HepG2 (cell line): Measurements from ENCODE around the gene SI. TPM values are rescaled to one million over a fixed set of nuclear protein-coding genes. Genes with fewer than 3 reads are reported as not detected.

ENCODE experiments used
- ATAC-seq: fragments of 200-7000 bp; cut with Tn5 transposase; 3 replicates; pipeline ENCODE4 v1.9.1; 2020; ENCODE audit warnings: mild to moderate bottlenecking, moderate library complexity
- BruUV-seq: library from RNA; stranded (reverse); fragments of 400-500 nt; replicated peaks from 2 replicates; lab custom pipeline; 2021; lab: Mats Ljungman, UMichigan
- CTCF ChIA-PET: fragments of 300-600 bp; formaldehyde crosslinking; extraction: SDS; loops from one replicate; lab custom pipeline; 2021; ENCODE audit warnings: low total read pairs, inconsistent platforms, low intra/inter-chr PET ratio; lab: Yijun Ruan, JAX
- POLR2A ChIA-PET: fragments of 350-600 bp; sonication (Branson Sonifier 250); formaldehyde crosslinking; loops from one replicate; lab custom pipeline; 2020; ENCODE audit warnings: antibody characterized with exemption, inconsistent platforms; lab: Yijun Ruan, JAX
- DNase-seq: peaks from one replicate; pipeline ENCODE4 v3.0.0-alpha.2; 2015; ENCODE audit warnings: low spot score
- FAIRE-seq: peaks from 3 replicates; lab custom pipeline; 2011; peaks lifted over from hg19 to GRCh38; lab: Jason Lieb, UNC
- H2AFZ ChIP-seq: one replicate; pipeline ENCODE4 v1.6.1; 2011; ENCODE audit warnings: low read length, inconsistent platforms
- H3K27ac ChIP-seq: fragments of 300-600 bp; 3 replicates; pipeline ENCODE4 v1.8.0; 2011; ENCODE audit warnings: mixed run types, mild to moderate bottlenecking, mixed read lengths, low read length, inconsistent platforms; ENCODE audit not compliant: insufficient read depth; ENCODE audit errors: extremely low read length
- H3K27me3 ChIP-seq, 2 experiments: fragments of 200-600 bp in 1 of 2; 2 replicates in 1 of 2; 3 replicates in 1 of 2; pipeline versions ENCODE4 v1.6.0 to v1.8.0; 2011; ENCODE audit warnings: low read length in 2 of 2, mild to moderate bottlenecking in 2 of 2, moderate library complexity in 2 of 2, inconsistent platforms in 1 of 2; ENCODE audit not compliant: insufficient read depth in 2 of 2, control insufficient read depth in 1 of 2
- H3K36me3 ChIP-seq, 2 experiments: fragments of 200-600 bp in 1 of 2; replicated peaks in 1 of 2; 2 replicates in 1 of 2; 3 replicates in 1 of 2; pipeline versions ENCODE4 v1.5.1 to v1.8.0; 2011; ENCODE audit warnings: low read length in 2 of 2, inconsistent platforms in 1 of 2; ENCODE audit not compliant: insufficient read depth in 2 of 2, control insufficient read depth in 1 of 2
- H3K4me1 ChIP-seq: 2 replicates; pipeline ENCODE4 v1.5.1; 2012; ENCODE audit warnings: low read length, inconsistent platforms; ENCODE audit not compliant: insufficient read depth
- H3K4me2 ChIP-seq: 2 replicates; pipeline ENCODE4 v1.6.0; 2011; ENCODE audit warnings: low read depth, low read length, inconsistent platforms
- H3K4me3 ChIP-seq, 3 experiments: fragments of 200-600 bp in 1 of 3; sonication (generic), shearing (Covaris generic) in 1 of 3; replicated peaks in 1 of 3; 2 replicates each; pipeline ENCODE4 v1.5.1; 2011 to 2016; ENCODE audit warnings: low read length in 3 of 3, inconsistent platforms in 2 of 3, low read depth in 2 of 3, mild to moderate bottlenecking in 2 of 3, control low read depth in 1 of 3, mixed read lengths in 1 of 3; ENCODE audit not compliant: insufficient read depth in 1 of 3
- H3K79me2 ChIP-seq: one replicate; pipeline ENCODE4 v1.6.1; 2011; ENCODE audit warnings: low read length, inconsistent platforms; ENCODE audit not compliant: insufficient read depth
- H3K9ac ChIP-seq: 2 replicates; pipeline ENCODE4 v1.6.0; 2011; ENCODE audit warnings: mild to moderate bottlenecking, low read depth, low read length, inconsistent platforms; ENCODE audit not compliant: insufficient read depth
- H3K9me3 ChIP-seq: 2 replicates; pipeline ENCODE4 v1.5.1; 2012; ENCODE audit warnings: mild to moderate bottlenecking, low read length
- H4K20me1 ChIP-seq: 2 replicates; pipeline ENCODE4 v1.6.0; 2011; ENCODE audit warnings: inconsistent platforms, mild to moderate bottlenecking, low read length, moderate library complexity; ENCODE audit not compliant: insufficient read depth
- KLF11 ChIP-seq: IDR thresholded peaks from 2 replicates; pipeline ENCODE4 v1.6.1; 2016; ENCODE audit warnings: missing compliant biosample characterization
- NFKB2 ChIP-seq: sonication (generic); formaldehyde crosslinking; IDR thresholded peaks from 2 replicates; pipeline ENCODE4 v1.4.0; 2020; ENCODE audit warnings: missing genetic modification reagents, borderline replicate concordance
- NRL ChIP-seq: sonication (generic); formaldehyde crosslinking; IDR thresholded peaks from 2 replicates; pipeline ENCODE4 v1.5.0; 2020; ENCODE audit warnings: missing genetic modification reagents, mild to moderate bottlenecking, moderate library complexity, borderline replicate concordance
- PAWR ChIP-seq: sonication (generic); formaldehyde crosslinking; IDR thresholded peaks from 2 replicates; pipeline ENCODE4 v1.4.0; 2020; ENCODE audit warnings: missing genetic modification reagents, mild to moderate bottlenecking, borderline replicate concordance
- ZNF138 ChIP-seq: sonication (generic); formaldehyde crosslinking; IDR thresholded peaks from 2 replicates; pipeline ENCODE4 v1.5.0; 2020; ENCODE audit warnings: mild to moderate bottlenecking, low read depth, missing genetic modification reagents
- ZNF430 ChIP-seq: sonication (generic); formaldehyde crosslinking; IDR thresholded peaks from 2 replicates; pipeline ENCODE4 v1.9.0; 2021; ENCODE audit warnings: mild to moderate bottlenecking, missing genetic modification reagents
- ZNF468 ChIP-seq: sonication (generic); formaldehyde crosslinking; IDR thresholded peaks from 2 replicates; pipeline ENCODE4 v1.8.0; 2022; ENCODE audit warnings: mild to moderate bottlenecking, moderate library complexity, missing genetic modification reagents
- ZNF761 ChIP-seq: sonication (generic); formaldehyde crosslinking; conservative IDR thresholded peaks from 2 replicates; pipeline ENCODE4 v1.4.0; 2020; ENCODE audit warnings: mild to moderate bottlenecking, missing genetic modification reagents
- ZNF83 ChIP-seq: sonication (generic); formaldehyde crosslinking; IDR thresholded peaks from 2 replicates; pipeline ENCODE4 v1.4.0; 2020; ENCODE audit warnings: missing genetic modification reagents, mild to moderate bottlenecking, borderline replicate concordance
- ZNF839 ChIP-seq: sonication (generic); formaldehyde crosslinking; IDR thresholded peaks from 2 replicates; pipeline ENCODE4 v1.4.0; 2020; ENCODE audit warnings: missing genetic modification reagents, mild to moderate bottlenecking, borderline replicate concordance
- ZSCAN22 ChIP-seq: sonication (generic); formaldehyde crosslinking; IDR thresholded peaks from 2 replicates; pipeline ENCODE4 v1.4.0; 2020; ENCODE audit warnings: mild to moderate bottlenecking, missing genetic modification reagents
- WGBS: methylation state at CpG from one replicate; pipeline ENCODE4 v1.1.6; 2017; ENCODE audit warnings: low lambda C conversion rate; 5-methylcytosine and 5-hydroxymethylcytosine counted together
- in situ Hi-C: cut with HindIII; loops from 2 replicates; pipeline ENCODE4 v1.10.0; 2017; ENCODE audit warnings: low pct_unique_long_range_greater_than_20kb; ENCODE audit not compliant: extremely low pct_ligation_motif_present
- intact Hi-C: fragments of 100-400 bp; cut with micrococcal nuclease; formaldehyde crosslinking; loops from one replicate; pipeline ENCODE4 v1.10.0; 2022; ENCODE audit not compliant: unreplicated experiment
- polyA plus RNA-seq, 8 experiments: library from polyadenylated mRNA; depleted of rRNA in 3 of 8; stranded (reverse) in 7 of 8; unstranded in 1 of 8; fragments of >200 nt; fragmentation: Illumina TruSeq in 4 of 8; extraction: Trizol in 4 of 8; gene quantifications; 2 replicates each; pipeline versions ENCODE4 v1.2.1 to v1.2.3, GENCODE V29; 2011 to 2016; ENCODE audit warnings: low read depth in 4 of 8, missing spikeins in 1 of 8, mixed read lengths in 1 of 8; ENCODE audit not compliant: insufficient read depth in 1 of 8
- total RNA-seq, 5 experiments: library from RNA; depleted of rRNA; stranded (reverse); fragments of >200 nt; fragmentation: Illumina TruSeq; extraction: Trizol; gene quantifications; 2 replicates each; pipeline ENCODE4 v1.2.3, GENCODE V29; 2016; ENCODE audit warnings: low read depth in 1 of 5
- TF ChIP-seq, protein P1 (sequence below): sonication (generic); formaldehyde crosslinking; IDR thresholded peaks from 2 replicates; pipeline ENCODE4 v1.4.0; 2020; ENCODE audit warnings: mild to moderate bottlenecking, low read depth, missing genetic modification reagents
- TF ChIP-seq, protein P2 (sequence below): sonication (generic); formaldehyde crosslinking; IDR thresholded peaks from 2 replicates; pipeline ENCODE4 v1.4.0; 2020; ENCODE audit warnings: missing genetic modification reagents
- TF ChIP-seq, protein P3 (sequence below): sonication (generic); formaldehyde crosslinking; conservative IDR thresholded peaks from 2 replicates; pipeline ENCODE4 v1.4.0; 2020; ENCODE audit warnings: missing genetic modification reagents
- TF ChIP-seq, protein P4 (sequence below): IDR thresholded peaks from 2 replicates; pipeline ENCODE4 v1.4.0; 2020; ENCODE audit warnings: mild to moderate bottlenecking, missing genetic modification reagents
- TF ChIP-seq, protein P5 (sequence below): IDR thresholded peaks from 2 replicates; pipeline ENCODE4 v1.6.1; 2016; ENCODE audit warnings: missing genetic modification reagents, missing compliant biosample characterization

The SI gene
- total and polyA plus RNA-seq, 2 of the 13 experiments (the other 11 are each of a cell fraction or from before 2014, with no cell fraction given) = not detected

DNA sequence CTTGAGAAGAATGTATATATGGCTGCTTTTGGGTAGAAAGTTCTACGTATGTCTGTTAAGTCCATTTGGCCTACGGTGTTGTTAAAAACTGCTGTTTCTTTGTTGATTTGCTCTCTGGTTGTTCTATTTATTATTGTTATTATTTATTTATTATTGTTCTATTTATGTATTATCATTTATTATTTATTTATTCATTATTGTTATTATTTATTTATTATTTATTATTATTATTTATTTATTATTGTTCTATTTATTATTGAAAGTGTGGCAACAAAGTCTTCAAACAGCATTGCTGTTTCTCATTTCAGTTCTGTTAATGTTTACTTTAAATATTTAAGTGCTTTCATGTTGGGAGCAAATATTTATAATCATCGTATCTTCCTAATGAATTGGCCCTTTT, 66.7 kb downstream of the SI start:
- ChIA-PET CTCF (no interaction called here), POLR2A (no interaction called here)
- intact Hi-C loops = no loop called here
- no peaks in the 10 kb centered on the region for H3K27me3 ChIP-seq
- no peaks in the 10 kb centered on the region for H3K79me2 ChIP-seq
- H2AFZ ChIP-seq = no peak overlapping the region
- no peaks in the 10 kb centered on the region for H3K36me3 ChIP-seq
- no peak overlapping the region for H3K9ac ChIP-seq
- BruUV-seq = no TSS peak
- no peak overlapping the region for H3K4me3 ChIP-seq
- in situ Hi-C loops = no loop called here
- H3K4me2 ChIP-seq = no peak overlapping the region
- no peak for DNase-seq
- no peak for ATAC-seq
- H3K9me3 ChIP-seq = no peaks in the 10 kb centered on the region
- no peaks in the 10 kb centered on the region for H3K4me1 ChIP-seq
- no peak overlapping the region for H3K27ac ChIP-seq
- no peaks in the 10 kb centered on the region for H4K20me1 ChIP-seq
- no peak for FAIRE-seq
- TF ChIP-seq NFKB2 (CRISPR knock-in tag) (no peak), ZNF138 (CRISPR knock-in tag) (no peak), ZNF468 (CRISPR knock-in tag) (no peak), KLF11 (CRISPR knock-in tag) (no peak), NRL (CRISPR knock-in tag) (no peak), ZNF430 (CRISPR knock-in tag) (no peak), ZNF83 (no peak), ZSCAN22 (no peak), PAWR (no peak), ZNF761 (no peak), ZNF839 (no peak)
- TF ChIP-seq, protein P1, sequence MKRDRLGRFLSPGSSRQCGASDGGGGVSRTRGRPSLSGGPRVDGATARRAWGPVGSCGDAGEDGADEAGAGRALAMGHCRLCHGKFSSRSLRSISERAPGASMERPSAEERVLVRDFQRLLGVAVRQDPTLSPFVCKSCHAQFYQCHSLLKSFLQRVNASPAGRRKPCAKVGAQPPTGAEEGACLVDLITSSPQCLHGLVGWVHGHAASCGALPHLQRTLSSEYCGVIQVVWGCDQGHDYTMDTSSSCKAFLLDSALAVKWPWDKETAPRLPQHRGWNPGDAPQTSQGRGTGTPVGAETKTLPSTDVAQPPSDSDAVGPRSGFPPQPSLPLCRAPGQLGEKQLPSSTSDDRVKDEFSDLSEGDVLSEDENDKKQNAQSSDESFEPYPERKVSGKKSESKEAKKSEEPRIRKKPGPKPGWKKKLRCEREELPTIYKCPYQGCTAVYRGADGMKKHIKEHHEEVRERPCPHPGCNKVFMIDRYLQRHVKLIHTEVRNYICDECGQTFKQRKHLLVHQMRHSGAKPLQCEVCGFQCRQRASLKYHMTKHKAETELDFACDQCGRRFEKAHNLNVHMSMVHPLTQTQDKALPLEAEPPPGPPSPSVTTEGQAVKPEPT (CRISPR knock-in tag) = no peak
- TF ChIP-seq, protein P2, sequence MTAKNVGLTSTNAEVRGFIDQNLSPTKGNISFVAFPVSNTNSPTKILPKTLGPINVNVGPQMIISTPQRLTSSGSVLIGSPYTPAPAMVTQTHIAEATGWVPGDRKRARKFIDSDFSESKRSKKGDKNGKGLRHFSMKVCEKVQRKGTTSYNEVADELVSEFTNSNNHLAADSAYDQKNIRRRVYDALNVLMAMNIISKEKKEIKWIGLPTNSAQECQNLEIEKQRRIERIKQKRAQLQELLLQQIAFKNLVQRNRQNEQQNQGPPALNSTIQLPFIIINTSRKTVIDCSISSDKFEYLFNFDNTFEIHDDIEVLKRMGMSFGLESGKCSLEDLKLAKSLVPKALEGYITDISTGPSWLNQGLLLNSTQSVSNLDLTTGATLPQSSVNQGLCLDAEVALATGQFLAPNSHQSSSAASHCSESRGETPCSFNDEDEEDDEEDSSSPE = no peak
- TF ChIP-seq, protein P3, sequence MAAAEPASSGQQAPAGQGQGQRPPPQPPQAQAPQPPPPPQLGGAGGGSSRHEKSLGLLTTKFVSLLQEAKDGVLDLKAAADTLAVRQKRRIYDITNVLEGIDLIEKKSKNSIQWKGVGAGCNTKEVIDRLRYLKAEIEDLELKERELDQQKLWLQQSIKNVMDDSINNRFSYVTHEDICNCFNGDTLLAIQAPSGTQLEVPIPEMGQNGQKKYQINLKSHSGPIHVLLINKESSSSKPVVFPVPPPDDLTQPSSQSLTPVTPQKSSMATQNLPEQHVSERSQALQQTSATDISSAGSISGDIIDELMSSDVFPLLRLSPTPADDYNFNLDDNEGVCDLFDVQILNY (CRISPR knock-in tag) = no peak
- TF ChIP-seq, protein P4, sequence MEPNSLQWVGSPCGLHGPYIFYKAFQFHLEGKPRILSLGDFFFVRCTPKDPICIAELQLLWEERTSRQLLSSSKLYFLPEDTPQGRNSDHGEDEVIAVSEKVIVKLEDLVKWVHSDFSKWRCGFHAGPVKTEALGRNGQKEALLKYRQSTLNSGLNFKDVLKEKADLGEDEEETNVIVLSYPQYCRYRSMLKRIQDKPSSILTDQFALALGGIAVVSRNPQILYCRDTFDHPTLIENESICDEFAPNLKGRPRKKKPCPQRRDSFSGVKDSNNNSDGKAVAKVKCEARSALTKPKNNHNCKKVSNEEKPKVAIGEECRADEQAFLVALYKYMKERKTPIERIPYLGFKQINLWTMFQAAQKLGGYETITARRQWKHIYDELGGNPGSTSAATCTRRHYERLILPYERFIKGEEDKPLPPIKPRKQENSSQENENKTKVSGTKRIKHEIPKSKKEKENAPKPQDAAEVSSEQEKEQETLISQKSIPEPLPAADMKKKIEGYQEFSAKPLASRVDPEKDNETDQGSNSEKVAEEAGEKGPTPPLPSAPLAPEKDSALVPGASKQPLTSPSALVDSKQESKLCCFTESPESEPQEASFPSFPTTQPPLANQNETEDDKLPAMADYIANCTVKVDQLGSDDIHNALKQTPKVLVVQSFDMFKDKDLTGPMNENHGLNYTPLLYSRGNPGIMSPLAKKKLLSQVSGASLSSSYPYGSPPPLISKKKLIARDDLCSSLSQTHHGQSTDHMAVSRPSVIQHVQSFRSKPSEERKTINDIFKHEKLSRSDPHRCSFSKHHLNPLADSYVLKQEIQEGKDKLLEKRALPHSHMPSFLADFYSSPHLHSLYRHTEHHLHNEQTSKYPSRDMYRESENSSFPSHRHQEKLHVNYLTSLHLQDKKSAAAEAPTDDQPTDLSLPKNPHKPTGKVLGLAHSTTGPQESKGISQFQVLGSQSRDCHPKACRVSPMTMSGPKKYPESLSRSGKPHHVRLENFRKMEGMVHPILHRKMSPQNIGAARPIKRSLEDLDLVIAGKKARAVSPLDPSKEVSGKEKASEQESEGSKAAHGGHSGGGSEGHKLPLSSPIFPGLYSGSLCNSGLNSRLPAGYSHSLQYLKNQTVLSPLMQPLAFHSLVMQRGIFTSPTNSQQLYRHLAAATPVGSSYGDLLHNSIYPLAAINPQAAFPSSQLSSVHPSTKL (CRISPR knock-in tag) = no peak
- TF ChIP-seq, protein P5, sequence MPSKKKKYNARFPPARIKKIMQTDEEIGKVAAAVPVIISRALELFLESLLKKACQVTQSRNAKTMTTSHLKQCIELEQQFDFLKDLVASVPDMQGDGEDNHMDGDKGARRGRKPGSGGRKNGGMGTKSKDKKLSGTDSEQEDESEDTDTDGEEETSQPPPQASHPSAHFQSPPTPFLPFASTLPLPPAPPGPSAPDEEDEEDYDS (CRISPR knock-in tag) = no peak
- TF ChIP-seq, all 625 proteins: peak for 0
- 64% methylated on average over 3 of the region's 3 CpGs for WGBS
